Measurements from ENCODE around the gene GALNT17. TPM values are rescaled to one million over a fixed set of nuclear protein-coding genes. Genes with fewer than 3 reads are reported as not detected.

The GALNT17 gene
- total RNA-seq, 1 experiment from 2014 or later, result not detected

DNA sequence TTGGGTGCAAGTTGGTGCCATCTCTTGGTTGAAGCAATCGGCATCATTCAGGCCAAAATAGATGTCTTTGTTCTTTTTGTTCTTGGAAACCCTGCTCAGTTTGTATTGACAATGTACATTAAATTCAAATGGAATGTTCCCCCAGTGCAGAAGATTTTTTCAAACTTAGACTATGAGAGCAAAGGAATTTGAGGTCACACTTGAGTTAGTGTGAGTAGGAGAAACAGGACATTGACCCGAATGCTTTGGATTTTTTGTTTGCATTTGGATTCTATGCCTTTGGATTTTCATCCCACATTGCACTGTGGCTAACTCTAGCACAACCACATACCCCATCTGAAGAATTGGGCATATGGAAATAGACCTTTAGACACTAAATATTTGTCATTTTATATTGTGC lies 480.0 kb downstream of the GALNT17 start:
- H3K4me1 ChIP-seq (ENCODE audit: insufficient read depth, low read length, poor library complexity, severe bottlenecking), result no peaks in the 10 kb centered on the region
- peaks cover 4% of the 10 kb centered on the region for H3K9me3 ChIP-seq (ENCODE audit: low read depth, low read length, poor library complexity, severe bottlenecking)
- H3K27ac ChIP-seq (ENCODE audit: low read depth, low read length, poor library complexity, severe bottlenecking), result no peak overlapping the region
- no peak overlapping the region for H3K4me3 ChIP-seq (ENCODE audit: low read depth, low read length, poor library complexity, severe bottlenecking)
- no peak for DNase-seq (ENCODE audit: low spot score)
- no peaks in the 10 kb centered on the region for H3K36me3 ChIP-seq (ENCODE audit: insufficient read depth, low read length, poor library complexity, severe bottlenecking)
- BruUV-seq (replicated peaks), result no TSS peak
- TF ChIP-seq EZH2 (IDR thresholded peaks at IDR 0.05; ENCODE audit: borderline replicate concordance, low read depth, low read length, poor library complexity, severe bottlenecking), result no peak
- TF ChIP-seq, protein P1, sequence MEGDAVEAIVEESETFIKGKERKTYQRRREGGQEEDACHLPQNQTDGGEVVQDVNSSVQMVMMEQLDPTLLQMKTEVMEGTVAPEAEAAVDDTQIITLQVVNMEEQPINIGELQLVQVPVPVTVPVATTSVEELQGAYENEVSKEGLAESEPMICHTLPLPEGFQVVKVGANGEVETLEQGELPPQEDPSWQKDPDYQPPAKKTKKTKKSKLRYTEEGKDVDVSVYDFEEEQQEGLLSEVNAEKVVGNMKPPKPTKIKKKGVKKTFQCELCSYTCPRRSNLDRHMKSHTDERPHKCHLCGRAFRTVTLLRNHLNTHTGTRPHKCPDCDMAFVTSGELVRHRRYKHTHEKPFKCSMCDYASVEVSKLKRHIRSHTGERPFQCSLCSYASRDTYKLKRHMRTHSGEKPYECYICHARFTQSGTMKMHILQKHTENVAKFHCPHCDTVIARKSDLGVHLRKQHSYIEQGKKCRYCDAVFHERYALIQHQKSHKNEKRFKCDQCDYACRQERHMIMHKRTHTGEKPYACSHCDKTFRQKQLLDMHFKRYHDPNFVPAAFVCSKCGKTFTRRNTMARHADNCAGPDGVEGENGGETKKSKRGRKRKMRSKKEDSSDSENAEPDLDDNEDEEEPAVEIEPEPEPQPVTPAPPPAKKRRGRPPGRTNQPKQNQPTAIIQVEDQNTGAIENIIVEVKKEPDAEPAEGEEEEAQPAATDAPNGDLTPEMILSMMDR (conservative IDR thresholded peaks at IDR 0.05; ENCODE audit: low read depth, low read length), result no peak
- no peaks in the 10 kb centered on the region for H3K27me3 ChIP-seq (replicated peaks; ENCODE audit: insufficient read depth, low read depth, low read length, poor library complexity)
- ChIA-PET POLR2A (ENCODE audit: low non-redundant PET) (no interaction called here), CTCF (no interaction called here)
- intact Hi-C loops (cut with micrococcal nuclease; ENCODE audit: unreplicated experiment), result no loop called here

DNA sequence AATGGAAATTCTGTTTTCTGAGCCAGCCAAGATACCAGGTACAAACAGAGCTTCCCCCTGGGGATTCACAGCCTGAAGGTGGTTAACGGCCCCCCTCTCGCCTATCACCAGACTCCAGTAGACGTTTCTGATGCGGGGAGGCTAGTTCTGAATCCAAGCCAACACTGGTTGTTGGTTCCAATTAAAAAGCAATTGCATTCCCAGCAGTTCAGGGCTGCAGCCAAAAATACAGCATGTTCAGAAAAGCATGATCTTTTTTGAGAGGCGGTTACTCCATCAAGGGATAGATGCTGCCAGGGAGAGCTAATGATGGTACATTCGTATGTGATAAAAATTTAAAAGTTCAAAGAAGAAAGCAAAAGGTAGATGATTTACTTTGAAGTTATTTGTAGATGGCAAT lies 481.0 kb downstream of the GALNT17 start:
- Histone ChIP-seq H3K27me3 (replicated peaks; ENCODE audit: insufficient read depth, low read depth, low read length, poor library complexity) (no peaks in the 10 kb centered on the region), H3K4me1 (ENCODE audit: insufficient read depth, low read length, poor library complexity, severe bottlenecking) (no peaks in the 10 kb centered on the region), H3K27ac (ENCODE audit: low read depth, low read length, poor library complexity, severe bottlenecking) (no peak overlapping the region), H3K36me3 (ENCODE audit: insufficient read depth, low read length, poor library complexity, severe bottlenecking) (no peaks in the 10 kb centered on the region), H3K4me3 (ENCODE audit: low read depth, low read length, poor library complexity, severe bottlenecking) (no peak overlapping the region), H3K9me3 (ENCODE audit: low read depth, low read length, poor library complexity, severe bottlenecking) (peaks cover 4% of the 10 kb centered on the region)
- POLR2A ChIA-PET (ENCODE audit: low non-redundant PET), result no interaction called here
- no peak for DNase-seq (ENCODE audit: low spot score)
- no peak for TF ChIP-seq EZH2 (IDR thresholded peaks at IDR 0.05; ENCODE audit: borderline replicate concordance, low read depth, low read length, poor library complexity, severe bottlenecking)
- TF ChIP-seq, protein P1 (conservative IDR thresholded peaks at IDR 0.05; ENCODE audit: low read depth, low read length), result no peak
- intact Hi-C loops (cut with micrococcal nuclease; ENCODE audit: unreplicated experiment), result no loop called here
- no TSS peak for BruUV-seq (replicated peaks)
- CTCF ChIA-PET, result no interaction called here

DNA sequence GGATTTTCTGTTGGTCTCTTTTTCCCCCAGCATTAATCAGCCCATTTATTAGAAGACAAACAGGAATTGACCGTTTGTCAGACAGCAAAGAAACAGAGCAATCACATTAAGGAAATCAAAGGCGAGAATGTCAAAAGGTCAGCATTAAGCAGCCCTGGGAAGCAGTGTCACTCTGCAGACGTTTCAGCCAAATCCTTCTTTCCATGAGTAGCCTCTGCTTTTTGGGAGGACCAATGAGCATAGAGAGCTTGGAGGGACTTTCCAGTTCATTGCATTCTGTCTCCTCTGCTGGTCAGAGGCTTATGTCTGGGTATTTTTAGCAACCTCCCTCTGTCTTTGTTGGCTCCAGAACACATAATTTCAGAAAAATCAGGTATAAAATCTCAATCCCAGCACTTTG lies 481.4 kb downstream of the GALNT17 start:
- Histone ChIP-seq H3K4me1 (ENCODE audit: insufficient read depth, low read length, poor library complexity, severe bottlenecking) (no peaks in the 10 kb centered on the region), H3K36me3 (ENCODE audit: insufficient read depth, low read length, poor library complexity, severe bottlenecking) (no peaks in the 10 kb centered on the region), H3K27ac (ENCODE audit: low read depth, low read length, poor library complexity, severe bottlenecking) (no peak overlapping the region), H3K27me3 (replicated peaks; ENCODE audit: insufficient read depth, low read depth, low read length, poor library complexity) (no peaks in the 10 kb centered on the region), H3K9me3 (ENCODE audit: low read depth, low read length, poor library complexity, severe bottlenecking) (peaks cover 4% of the 10 kb centered on the region), H3K4me3 (ENCODE audit: low read depth, low read length, poor library complexity, severe bottlenecking) (no peak overlapping the region)
- TF ChIP-seq, protein P1 (conservative IDR thresholded peaks at IDR 0.05; ENCODE audit: low read depth, low read length), result no peak
- TF ChIP-seq EZH2 (IDR thresholded peaks at IDR 0.05; ENCODE audit: borderline replicate concordance, low read depth, low read length, poor library complexity, severe bottlenecking), result no peak
- ChIA-PET POLR2A (ENCODE audit: low non-redundant PET) (no interaction called here), CTCF (no interaction called here)
- no peak for DNase-seq (ENCODE audit: low spot score)
- intact Hi-C loops (cut with micrococcal nuclease; ENCODE audit: unreplicated experiment), result no loop called here
- no TSS peak for BruUV-seq (replicated peaks)

All from A673 (cell line).